SK-N-DZ (cell line): ENCODE results near the gene KRTAP10-6.
"Not testable (repeated sequence)": the region's sequence is repeated elsewhere in the genome, so short reads cannot be mapped to it uniquely, and the experiment has no call there.

Source experiments
- DNase-seq: peaks from one replicate; pipeline ENCODE4 v3.0.0-alpha.2; 2015; ENCODE audit warnings: low spot score

Gene KRTAP10-6

DNA sequence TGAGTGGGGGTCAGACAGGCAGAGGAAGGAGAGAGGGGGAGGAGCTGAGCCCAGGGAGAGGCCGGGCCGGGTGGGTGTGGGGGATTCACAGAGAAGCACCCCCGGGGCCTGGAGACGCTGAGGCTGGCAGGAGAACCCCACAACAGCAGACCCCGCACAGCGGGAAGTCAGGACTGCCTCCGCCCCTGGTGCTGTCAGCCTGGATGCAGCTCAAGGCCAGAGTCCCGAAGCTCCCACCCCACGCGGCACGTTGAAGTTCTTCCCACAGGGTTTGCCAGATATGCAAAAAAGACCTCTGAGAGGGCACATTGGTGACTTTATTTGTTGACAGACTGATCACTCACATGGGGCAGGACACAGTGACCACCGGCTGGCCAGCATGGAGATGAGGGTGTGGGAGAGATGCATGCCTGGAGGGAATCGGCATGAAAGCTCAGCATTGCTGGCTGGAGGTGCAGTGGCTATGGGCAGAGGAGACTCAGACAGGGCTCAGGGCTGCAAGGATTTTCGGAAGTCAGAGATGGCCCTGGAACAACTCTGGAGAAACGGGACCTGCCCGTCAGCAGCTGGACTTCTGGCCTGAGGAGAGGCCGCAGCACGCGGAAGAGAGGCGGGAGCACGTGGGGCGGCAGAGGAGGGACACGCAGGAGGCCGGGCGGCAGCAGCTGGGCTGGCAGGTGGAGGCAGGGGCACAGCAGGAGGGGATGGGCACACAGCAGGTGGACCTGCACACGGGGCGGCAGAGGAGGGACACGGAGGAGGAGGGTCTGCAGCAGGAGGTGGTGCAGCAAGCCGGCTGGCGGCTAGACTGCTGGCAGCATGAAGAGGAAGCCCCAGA, 34.6 kb downstream of the KRTAP10-6 start:
- no peak for DNase-seq

DNA sequence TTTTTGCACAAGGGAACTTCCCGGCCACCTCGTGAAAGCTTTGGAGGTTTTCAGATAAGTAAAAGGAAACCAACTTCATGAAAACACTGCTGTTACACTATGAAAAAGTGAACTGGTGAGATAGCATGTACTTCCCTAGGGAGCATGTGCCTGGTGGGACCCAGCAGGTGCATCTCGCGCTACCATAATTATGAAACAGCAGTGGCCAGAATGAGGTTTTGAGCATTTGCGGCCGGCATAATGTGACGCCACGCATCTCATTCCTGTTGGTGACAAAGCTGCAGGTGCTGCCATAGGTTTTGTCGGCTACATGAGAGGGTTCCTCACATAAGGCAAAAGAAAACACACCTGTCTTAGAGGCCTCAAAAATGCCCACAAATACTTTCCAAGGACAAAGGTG, 35.4 kb downstream of the KRTAP10-6 start:
- no peak for DNase-seq

GRCh38 chr21:44555200-44555875, 37.0 kb downstream of the KRTAP10-6 start:
- DNase-seq, result no peak

DNA sequence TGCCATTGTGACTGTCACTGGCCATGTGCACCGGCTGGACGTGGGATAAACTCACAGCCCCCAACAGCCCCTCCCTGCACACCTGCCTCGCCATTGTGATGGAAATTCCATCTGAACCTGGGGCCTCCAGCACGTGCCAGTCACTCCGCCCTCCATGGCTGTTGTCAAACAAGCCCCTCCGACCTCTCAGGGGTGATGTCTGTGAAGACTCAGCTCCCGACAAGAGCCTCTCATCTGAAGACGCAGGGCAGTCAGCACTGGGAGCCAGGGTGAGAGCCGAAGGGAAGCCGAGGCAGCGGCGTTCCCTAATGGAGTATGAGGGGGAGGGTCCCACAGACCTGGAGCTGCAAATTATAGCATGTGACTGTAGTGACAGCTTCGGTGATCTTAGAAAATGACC, 39.6 kb downstream of the KRTAP10-6 start:
- no peak for DNase-seq

DNA sequence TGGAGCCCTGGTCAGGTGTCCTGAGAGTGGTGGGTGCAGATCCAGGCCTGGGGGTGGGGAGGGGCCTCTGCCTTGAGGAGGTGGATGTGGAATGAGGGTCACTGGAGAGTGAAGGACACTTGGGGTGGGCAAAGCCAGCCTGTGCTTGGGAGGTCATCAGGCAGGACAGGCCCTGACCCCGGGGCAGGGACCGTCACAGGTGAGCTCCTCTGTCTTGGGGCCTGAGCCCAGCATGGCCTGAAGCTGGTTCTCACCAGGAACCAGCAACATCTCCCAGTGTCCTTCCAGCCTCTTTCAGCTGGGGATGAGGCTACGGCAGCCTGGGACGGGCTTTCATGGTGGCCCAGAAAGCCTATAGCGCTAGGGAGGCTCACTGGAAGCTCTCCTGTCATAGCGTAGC, 40.2 kb downstream of the KRTAP10-6 start:
- no peak for DNase-seq

DNA sequence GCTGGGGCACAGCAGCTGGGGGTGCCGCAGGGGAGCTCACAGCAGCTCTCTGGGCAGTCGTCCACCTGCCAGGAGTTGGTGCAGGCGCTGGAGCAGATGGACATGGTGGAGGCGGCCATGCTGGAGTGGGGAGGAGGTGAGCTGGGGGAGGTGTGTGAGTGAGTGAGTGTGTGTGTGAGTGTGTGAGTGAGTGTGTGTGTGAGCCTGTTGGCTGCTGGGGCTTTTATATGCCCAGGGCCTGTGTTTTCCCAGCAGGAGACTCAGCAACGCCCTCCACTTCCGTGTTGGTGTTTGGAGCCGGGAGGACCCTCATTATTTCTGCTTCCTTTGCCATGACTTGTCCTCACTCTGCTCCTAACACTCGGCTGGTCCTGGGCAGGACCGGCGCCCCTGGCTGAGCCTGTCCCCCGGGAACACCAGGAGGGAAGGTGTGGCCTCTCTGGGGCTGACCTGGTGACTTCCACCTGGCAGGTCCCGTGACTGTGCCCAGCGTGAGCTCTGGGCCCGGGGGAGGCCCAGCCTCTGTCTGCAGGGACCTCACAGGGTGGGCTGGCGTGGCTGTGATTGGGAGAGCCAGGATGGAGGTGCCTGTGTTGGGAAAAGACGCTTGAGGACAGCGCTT, 40.9 kb downstream of the KRTAP10-6 start, which contains the start of gene KRTAP10-2:
Gene KRTAP10-2 (minus strand): TSS at position 166 of the 622 bp plus-strand sequence. CDS start 47 bp downstream, at position 119.
- no peak for DNase-seq

- DNase-seq, result no peak
Measured at GRCh38 chr21:44550807-44551206, 41.5 kb downstream of the KRTAP10-6 start.

DNA sequence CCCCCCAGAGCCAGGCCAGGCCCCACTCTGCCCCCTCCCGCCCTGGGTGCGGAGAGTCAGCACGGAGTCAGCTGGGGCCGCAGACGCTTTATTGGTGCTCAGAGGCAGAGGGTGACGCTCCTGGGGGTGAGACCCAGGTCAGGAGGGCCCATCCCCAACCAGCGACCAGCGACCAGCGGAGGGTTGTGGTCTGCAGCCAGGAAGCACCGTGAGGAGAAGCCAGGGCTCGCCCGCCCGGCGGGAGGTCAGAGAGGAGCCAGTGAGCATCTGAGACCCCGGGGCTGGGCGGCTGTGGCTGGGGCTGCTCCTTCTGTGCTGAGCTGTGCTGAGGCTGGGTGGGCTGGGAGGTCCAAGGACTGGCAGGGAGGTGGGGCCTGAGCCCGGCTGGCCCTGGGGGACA, 42.0 kb downstream of the KRTAP10-6 start:
- not testable (repeated sequence) for DNase-seq

- no peak for DNase-seq
Measured at GRCh38 chr21:44549525-44550211, 42.6 kb downstream of the KRTAP10-6 start.

DNA sequence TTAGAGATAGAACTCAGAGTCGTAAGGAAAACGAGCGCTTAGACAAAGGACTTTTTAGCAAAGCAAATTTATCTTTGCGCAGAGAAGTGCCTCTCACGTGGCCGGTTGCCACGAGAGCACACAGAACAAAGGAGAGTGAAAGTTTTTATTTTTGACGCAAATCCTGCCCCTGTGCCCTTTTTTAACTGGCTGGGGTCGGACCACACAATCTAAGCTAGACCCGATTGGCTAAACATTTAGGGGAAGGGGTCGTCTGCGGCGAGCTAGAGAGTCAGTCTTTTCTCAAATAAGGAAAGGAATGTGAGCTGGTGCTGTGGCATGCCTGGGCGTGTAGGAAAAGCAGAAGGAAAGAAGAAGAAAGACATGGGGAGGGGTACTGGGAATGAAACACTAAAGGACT, 43.4 kb downstream of the KRTAP10-6 start:
- no peak for DNase-seq

DNA sequence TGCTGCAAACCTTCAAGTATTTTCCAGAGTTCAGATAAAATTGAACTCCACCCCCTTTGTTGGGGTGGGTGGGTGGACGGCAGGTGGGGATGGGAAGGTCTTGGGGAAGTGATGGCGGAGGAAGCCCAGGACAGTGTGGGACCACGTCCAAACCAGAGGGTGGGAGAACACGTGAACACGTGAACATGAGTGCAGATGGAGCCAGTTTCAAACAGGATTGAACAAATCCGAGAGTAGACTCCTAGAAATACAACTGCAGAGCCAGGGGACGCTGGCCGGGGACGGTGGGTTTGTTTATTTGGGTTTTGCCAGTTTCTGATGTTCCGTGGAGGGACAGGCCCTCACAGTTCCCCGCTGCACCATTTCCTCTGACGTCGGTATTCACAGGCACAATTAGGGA, 43.9 kb downstream of the KRTAP10-6 start:
- no peak for DNase-seq

DNA sequence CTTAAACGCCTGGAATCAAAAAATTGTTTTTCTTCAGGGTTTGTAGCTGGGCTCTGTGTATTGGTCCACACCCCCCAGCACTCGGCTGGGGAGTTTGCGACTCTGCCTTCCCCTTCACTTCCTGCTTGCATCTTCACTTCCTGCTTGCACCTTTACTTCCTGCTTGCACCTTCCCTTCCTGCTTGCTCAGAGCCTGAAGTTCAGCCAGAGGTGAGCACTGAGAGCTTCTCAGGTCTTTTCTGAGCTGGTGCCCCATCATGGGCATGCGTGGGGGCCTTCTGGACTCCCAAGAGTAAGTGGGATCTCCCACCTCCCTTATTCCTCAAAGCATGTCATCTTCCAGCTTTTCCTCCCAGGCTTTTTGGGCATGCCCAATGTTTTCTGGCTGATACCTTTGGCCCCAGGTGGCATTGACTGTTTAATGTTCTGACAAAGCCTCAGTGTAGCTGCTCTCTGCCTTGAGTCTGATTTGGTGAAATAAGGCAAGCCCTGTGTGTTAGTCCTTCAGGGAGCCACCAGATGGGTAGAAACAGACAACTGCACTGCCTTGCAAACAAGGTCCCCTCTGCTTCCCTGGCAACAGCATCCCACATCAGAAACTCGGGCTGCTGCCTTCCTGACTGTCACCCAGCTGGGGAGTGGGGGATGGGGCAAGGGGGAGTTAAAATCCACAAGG, 44.5 kb downstream of the KRTAP10-6 start:
- no peak for DNase-seq

GRCh38 chr21:44544566-44544965, 47.7 kb downstream of the KRTAP10-6 start:
- no peak for DNase-seq

- no peak for DNase-seq
Measured at GRCh38 chr21:44542716-44543115, 49.6 kb downstream of the KRTAP10-6 start.
